Stimulated activated naive CD4-positive, alpha-beta T cell treated with Interleukin-2 at 50 U/mL for 16 hours (primary cell): ENCODE data around the gene PPP2R5B.
A peak's percentile ranks its signal among the peaks of the same experiment; 100 is the strongest.

ENCODE experiments used
- DNase-seq: peaks from one replicate; lab custom pipeline; 2025; lab: John Stamatoyannopoulos, UW

The PPP2R5B gene

DNA sequence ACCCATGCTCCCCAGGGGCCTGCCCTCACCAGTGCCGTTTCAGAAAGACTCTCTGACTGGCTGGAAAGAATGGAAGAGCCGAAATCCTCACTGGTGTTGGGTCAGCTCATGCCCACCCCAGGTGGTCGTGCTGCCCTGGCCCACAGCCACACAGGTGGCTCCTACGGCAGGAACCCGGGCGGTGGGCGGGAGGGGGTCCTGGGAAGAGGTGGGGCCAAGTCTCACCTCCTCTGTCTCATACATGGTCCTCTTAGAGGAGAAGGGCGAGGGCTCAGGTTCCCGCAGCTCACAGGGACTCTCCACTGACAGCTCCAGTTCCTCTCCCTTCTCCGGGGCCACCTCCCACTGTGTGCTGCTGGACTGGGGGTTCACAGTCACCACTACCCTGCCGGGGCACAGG, 15.7 kb upstream of the PPP2R5B start:
- DNase-seq, result no peak

DNA sequence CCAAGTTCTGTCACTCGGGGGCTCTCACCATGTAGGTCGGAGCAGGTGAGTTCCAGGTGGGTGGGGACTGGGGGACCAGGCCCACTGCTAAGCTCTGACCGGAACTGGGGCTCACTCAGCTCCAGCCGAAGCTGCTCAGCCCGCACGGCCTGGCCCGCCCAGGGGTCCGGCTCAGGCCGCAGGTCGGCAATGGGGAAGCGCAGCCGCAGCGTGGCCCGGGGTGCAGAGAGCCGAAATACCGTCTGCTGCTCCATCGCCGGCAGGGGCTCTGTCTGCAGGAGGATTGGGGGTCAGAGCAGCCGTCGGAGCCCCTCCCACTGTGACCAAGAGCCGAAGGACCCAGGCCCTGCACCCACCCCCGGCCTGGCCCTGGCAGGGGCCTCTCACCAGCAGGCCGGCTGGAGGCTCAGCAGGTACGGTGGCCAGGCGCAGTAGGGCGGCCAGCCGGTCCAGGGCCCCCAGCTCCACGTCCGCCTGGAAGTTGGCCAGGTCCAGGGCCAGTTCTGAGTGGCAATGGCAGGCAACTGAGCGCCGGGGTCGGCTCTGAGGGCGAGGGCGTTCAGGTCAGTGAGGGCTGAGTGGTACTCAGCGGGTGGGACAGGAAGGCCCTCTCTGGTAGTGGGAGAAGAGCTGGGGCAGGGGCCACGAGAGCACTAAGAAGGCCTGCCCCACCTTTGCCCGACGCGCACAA, 14.7 kb upstream of the PPP2R5B start:
- DNase-seq, result no peak

DNA sequence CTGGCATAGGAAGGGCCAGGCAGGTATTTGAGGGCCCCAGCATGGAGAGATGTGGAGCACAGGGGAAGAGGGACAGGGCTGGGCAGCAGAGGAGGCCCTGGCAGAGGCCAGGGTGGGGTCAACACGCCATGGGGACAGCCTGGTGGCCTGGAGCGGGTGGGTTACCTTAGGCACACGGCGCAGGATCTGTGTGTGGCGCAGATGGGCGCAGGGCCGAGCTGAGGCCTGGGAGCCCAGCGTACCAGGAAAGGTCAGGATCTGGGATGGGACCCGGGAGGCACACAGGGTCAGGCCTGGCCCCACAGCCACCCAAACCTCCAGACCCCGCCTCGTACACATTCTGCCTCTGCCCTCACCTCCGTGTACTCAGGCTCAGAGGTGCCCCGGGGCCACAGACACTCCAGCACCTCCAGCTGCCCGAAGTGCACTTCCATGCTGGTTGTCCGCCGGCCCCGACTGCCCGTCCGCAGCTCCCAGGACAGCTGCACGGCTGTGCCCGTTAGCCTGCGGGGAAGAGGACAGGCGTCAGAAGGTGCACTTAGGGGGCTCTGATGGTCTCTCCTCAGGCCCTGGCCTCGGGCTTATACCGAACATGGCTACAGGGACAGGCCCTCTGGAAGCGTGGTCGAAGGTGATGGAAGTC, 13.9 kb upstream of the PPP2R5B start:
- no peak for DNase-seq

DNA sequence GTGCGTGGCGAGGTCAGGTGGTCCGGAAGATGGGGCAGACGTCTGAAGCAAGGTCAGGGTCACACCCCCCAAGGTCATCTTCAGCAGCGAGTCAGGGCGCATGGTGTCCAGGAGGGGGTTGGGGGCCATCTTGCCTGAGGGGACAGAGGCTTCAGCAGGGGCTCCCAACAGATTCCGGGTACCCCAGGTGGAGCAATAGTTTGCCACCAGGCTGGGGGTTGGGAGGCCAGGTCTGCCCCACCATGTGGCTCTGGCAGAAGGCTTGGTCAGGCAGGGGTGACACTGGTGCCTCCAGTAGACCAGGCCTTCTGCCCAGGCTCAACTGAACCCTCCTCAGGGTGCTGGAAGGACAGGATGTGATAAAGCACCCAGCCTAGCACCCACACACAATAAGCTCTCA, 13.3 kb upstream of the PPP2R5B start:
- DNase-seq, result no peak

DNA sequence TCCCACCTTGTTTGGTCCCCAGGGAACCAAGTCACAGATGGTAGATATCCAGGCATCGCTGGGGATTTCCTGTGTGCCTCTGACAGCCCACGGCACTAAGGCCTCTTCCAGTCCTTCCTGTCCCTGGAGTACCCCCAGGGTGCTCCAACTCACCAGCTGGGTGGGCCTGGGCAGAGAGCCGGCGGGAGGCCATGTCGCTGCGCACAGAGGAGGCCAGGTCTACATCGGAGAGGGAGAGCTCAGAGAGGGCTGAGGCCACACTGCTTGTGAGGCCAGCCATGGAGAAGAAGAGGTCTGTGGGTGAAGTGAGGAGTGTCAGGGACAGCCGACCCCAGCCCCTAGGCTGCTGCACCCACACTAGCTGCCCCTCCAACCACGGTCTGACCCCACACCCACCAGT, 12.8 kb upstream of the PPP2R5B start:
- DNase-seq, result no peak

DNA sequence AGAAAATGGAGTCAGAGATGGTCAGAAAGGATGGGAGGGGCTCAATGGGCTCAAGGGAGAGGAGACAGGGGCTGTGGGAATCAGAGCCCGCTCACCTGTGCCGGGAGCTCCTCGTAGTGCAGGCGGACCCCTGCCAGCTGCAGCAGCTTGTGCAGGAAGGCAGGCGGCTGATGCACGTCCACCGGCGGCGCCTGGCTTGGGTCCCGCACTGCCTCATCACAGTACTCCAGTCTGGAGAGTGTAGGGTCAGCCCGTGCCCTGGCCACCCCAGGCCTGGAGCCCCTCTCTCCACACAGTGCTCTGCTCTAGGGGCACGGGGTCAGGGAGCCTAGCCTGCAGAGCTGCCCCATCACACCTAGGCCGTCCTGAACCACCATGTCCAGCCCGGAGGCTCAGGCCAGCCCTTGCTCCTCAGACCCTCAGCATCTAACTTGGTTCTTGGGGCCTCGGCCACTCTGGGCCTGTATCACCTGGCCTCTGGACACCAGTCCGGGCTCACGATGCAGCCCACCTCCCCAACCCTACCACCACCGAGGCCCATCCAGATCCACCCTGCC, 11.2 kb upstream of the PPP2R5B start:
- DNase-seq, result no peak

DNA sequence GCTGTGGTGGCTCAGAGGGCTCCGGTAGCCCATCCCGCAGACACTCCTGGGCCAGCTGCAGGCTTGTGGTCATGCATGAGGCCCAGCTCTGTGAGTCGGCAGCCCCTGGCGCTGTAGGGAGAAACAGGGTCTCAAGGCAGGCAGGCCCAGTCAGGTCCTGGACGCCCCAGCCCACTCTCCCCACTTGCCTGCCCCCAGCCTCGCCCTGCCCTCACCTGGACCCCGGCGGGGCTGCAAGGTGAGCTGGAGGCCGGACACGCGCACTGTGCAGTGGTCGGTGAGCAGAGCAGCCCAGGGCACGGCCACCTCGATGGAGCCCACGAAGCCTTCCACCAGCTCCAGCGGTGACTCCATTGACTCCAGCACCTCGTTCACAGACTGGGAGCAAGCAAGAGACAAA, 10.4 kb upstream of the PPP2R5B start:
- no peak for DNase-seq

DNA sequence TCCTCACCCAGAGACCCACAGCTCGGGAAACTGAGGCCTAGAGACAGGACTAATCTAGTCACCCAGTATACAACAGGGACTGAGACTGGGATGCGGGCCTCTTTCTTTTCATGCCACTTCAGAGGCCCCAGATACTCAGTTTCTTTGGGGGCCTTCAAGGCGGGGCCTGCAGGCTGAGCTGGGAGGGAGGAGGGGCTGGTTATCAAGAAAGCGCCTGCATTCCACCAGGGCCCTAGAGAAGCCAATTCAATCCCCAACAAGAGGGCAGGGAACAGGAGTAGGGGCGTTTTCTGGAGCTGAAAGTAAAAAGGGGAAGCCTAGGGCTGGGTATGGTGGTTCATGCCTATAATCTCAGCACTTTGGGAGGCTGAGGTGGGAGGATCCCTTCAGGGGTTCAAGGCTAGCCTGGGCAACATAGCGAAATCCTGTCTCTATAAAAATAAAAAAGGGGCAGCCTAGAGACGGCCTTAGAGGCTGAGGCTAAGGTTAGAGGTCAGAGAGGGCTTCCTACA, 9.1 kb upstream of the PPP2R5B start:
- DNase-seq, result no peak

DNA sequence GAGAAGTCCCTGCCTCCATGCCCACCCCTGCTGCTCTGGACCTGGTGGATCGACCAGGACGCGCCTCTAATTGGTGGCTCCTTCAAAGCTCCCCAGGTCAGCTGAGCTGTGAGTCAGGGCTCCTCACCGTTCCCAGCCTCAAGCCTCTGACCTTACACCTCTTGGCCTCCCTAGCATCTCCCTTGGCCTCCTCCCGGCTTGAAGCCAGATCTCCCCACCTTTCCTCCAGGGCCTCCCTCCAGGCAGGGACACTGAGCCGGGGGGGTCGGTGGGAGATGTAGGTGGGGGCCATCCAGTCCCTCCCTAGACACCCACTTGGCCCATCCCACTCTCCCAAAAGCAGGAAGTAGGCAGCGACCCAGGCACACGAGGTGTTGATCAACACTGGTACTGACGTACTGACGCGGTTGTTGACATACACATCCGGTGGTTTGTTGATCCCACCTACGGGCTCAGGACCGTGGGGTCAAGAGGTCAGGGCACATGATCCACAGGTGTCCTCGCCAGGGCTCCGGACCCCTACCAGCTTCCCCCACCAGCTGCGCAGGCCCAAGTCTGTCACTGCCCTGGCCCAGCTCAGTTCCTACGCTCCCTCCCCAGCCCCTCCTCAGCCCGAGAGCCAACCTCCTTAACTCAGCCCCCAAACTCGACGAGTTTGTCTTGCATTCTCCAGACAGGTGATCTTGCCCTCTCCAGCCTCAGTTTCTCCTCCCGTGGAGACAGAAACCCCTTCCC, 8.3 kb upstream of the PPP2R5B start:
- DNase-seq, result peak; percentile 3

DNA sequence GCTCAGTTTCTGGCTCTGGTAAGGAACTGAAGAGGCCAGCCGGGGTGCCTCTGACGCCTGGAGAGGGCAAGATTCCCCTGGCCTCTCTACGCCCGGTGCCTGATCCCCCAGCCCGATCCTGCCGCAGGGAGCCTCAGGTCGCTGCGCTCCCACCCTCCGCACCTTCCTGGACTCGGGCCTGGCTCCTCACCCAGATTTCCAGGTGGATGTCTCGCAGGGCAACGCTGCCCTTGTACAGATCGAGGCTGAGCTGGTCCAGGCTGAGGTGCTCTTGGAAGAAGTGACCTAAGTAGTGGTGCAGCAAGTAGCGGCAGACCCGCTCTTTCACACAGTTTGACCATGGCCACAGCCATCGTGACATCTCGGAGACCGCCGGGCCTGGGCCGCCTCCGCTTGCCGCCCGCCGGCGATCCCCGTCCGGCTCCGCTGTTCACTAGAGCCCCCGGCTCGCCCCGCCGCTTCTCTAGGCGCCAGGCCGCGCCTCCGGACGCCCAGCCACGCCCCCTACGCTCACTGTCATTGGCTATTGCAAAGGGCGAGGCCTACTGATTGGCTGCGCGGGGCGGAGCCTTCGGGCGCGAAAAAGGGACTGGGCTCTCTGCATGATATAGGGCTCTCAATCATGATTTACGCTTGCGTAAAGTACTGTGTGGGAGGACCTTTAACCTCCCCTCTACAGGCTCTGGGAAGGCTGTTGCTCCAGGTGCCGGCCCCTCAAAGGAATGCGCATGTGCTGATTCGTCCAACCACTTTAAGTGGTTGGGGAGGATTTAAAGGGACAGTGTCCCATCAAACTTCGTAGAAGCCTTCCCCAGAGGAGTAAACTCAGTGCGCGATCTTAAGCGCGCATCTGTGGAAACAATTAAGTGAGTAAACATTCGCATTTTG, 7.5 kb upstream of the PPP2R5B start, which contains the start of gene ATG2A:
Gene ATG2A (minus strand): TSS at position 435 of the 888 bp plus-strand sequence. CDS start 74 bp downstream, at position 361.
- peak; percentile 98 for DNase-seq

DNA sequence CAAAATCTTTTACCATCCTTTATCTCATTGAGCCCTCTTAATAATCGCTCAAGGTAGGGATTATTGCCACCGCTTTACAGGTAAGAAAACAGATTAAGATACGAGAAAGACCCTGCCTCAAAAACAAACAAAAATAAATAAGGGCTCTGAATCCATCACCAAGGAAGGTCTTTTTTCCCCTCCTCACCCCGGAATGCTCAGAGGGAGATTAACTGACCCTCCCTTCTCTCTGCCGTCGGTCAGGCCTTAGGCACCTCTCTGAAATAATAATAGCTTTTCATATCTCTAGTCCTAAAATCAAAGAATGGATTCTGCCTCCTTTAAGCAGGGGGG, 6.9 kb upstream of the PPP2R5B start:
- no peak for DNase-seq

DNA sequence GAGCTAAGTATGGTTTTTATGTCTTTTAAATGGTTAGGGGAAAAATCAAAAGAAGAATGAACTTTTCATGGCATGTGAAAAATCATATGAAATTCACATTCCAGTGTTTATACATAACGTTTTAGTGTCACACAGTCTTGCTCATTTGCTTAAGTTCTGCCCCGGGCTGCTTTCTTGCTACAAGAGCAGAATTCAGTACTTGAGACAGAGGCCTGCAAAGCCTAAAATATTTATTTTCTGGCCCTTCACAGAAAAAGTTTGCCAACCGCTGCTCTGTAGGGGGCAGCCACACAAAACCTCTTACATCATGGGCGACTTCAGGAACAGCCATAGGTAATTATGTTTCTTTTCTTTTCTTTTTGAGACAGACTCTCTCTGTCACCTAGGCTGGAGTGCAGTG, 6.5 kb upstream of the PPP2R5B start:
- DNase-seq, result no peak

DNA sequence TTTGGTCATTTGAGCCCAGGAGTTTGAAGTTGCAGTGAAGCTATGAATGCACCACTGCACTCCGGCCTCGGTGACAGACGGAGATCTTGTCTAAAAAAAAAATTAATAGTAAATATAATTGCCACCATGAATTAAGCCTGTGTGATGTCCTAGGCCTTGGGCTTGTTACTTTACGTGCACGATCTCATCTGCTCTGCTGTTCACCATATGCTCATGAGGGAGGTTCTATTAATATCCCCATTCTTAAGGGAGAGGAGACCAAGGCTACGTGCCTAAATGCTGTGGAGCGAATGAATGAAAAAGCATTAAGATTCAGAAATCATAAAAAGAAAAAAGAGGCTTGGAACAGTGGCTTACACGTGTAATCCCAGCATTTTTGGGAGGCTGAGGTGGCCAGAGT, 4.9 kb upstream of the PPP2R5B start:
- no peak for DNase-seq

DNA sequence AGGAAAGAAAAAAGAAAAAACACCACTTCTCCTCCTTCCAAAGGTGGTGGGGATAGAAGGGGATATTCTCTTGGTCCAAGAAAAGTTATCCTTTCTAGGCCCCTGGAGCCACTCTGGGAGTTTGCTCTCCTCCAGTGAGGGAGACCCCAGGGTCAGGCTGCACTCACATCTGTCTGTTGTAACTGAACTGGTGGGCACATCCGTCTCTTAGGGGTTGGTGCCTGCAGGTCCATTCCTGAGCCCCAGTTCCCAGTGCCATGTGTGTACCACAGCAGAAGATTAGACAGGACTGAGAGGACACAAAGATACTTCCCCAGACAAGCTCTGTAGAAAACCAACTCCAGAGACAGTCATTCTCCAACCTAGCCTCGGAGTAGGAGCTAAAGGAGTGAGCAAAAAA, 4.4 kb upstream of the PPP2R5B start:
- DNase-seq, result no peak

DNA sequence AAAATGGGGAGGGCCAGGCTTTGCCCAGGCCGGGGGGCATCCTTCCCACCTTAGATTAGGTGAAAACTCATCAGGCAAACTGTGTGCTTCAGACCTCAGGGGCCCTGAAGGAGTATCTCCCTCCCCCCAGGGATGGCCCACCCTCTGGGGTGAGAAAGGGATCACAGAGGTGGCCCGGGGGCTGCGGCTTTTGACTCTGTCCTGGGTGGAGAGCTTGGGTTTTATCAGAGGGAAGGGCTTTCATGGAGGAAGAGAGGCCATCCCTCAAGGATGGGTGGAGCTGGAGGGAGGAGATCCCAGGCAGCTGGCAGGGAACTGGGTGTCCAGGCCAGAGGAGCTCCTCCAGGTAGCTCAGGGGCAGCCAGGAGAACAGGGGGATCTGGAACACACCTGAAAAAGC, 3.1 kb upstream of the PPP2R5B start:
- DNase-seq, result no peak

DNA sequence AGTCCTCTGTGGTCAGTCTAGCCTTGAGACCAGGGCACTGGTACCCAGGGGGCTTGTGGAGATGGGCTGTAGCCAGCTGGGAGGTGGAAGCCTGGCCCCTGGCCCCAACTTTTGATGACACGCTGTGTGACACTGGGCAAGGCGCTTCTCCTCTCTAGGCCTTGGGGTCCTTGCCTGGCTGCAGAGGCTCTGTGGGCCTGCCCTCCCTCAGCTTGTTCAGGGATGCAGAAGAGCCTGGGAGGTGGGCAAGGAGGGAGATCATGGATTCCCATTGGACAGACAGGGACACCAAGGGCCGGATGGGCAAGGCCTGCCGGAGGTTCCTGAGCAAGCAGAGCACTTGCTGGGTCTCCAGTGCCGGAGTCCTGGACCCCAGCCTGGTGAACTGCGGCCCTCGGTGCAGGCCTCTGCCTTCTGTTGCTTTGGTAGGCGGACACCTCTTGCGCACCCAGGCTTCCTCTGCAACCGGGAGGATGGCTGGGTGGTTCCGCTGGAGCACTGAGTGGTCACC, 1.3 kb upstream of the PPP2R5B start:
- DNase-seq, result no peak

DNA sequence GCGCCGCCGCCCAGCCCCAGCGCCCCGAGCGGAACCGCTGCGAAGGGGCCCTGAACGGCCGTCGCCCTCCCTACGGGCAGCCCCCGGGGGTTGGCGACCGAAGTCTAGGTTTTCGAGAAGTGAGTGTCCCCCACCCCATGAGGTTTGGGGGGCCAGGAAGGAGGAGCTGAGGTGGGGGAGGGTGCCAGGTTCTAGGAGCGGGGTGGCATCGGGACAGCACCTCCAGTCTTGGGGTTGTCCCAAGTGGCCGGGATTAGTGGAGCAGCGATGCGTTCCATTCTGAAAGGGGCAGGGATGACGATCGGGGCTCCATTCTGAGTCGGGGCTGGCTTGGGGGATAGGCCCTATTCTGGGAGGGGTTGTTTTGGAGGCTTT, 408 bp downstream of the PPP2R5B start:
- DNase-seq, result no peak

DNA sequence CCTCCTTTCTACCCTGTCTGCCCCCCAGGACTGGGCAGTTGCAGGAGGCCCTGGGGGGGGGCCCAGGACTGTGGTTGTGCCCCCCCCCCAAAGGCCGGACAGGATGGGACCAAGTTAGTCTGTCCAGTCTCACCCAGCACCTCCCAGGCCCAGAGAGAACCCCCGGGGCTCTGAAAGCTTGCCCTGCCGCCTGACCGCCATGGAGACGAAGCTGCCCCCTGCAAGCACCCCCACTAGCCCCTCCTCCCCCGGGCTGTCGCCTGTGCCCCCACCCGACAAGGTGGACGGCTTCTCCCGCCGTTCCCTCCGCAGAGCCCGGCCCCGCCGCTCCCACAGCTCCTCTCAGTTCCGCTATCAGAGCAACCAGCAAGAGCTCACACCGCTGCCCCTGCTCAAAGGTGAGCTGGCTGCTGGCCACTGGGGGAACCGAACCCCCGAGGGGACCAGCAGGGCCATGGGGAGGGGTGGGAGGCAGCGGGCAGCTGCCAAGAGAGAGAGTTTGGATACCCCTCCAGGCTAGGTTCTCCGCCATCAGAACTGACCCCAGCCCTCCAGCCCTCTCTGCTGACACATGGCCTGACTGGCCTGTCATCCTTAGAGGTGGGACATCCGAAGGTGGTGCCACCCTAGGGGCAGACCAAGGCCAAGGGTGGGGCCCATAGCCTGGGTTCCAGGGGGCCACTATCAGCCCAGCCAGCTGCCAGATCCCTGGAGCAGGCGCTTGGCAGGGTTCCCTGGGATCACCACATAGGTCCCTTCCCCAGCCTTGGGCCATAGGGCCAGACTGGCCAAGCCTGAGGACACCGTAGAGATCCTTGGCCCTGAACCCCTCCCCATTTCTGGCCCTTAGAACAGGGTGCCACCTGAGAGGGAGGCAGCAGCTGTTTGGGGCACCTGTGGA, 1.3 kb downstream of the PPP2R5B start:
- DNase-seq, result no peak

DNA sequence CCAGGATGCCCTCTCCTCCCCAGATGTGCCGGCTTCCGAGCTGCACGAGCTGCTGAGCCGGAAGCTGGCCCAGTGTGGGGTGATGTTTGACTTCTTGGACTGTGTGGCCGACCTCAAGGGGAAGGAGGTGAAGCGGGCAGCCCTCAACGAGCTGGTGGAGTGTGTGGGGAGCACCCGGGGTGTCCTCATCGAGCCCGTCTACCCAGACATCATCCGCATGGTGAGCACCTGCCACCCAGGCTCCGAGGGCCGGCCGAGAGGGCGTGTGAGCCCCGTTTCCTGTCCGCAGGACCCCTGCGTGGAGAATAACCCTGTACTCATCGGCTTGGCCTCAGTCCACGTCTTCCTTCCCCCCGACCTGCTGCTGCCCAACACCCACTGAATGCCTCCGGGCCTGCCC, 2.2 kb downstream of the PPP2R5B start:
- no peak for DNase-seq

DNA sequence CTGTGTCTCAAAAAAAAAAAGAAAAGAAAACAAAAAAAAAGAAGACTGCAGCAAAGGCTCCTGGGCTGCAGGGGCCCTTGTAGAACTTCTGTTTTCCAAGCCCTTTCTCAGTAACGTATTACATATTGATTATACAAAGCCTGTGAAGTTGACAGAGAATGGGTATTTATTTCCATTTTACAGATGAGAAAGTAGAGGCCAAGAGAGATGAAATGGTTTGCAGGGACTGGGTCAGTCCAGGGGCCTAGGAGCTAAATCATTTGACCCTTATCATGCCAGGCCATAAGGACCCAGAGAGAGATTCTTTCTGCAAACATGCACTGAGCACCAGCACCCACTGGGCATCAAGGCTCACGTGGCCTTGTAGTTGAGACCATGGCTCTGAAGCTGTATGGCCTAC, 4.5 kb downstream of the PPP2R5B start:
- no peak for DNase-seq

DNA sequence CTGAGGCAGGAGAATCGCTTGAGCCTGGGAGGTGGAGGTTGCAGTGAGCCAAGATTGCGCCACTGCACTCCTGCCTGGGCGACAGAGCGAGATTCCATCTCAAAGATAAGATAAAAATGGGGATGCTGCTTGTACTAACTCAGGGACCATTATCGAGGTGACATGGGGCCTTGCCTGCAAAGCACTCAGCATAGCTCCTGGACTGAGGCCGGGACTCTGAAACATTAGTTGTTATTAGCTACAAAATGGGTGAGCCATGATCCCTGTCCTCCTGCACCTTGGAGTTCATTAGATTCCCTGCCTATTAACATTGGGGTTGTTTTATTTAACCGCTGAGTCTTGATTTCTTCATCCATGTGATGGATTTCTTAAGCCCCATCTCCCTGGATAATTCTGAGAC, 5.1 kb downstream of the PPP2R5B start:
- DNase-seq, result no peak
